CD14-positive monocyte (primary cell): ENCODE measurements around the gene ITGA11. TPM values are rescaled to one million over a fixed set of nuclear protein-coding genes. Genes with fewer than 3 reads are reported as not detected.

Experiments used
- DNase-seq, 3 donors: peaks; one replicate each; pipeline ENCODE4 v3.0.0-alpha.2; 2011 to 2022
- H2AFZ ChIP-seq: 2 replicates; pipeline ENCODE4 v1.6.0; 2012; ENCODE audit warnings: mild to moderate bottlenecking, low read depth, low read length, inconsistent platforms; ENCODE audit not compliant: insufficient read depth, poor library complexity, severe bottlenecking
- H3K27ac ChIP-seq, 2 donors: 1 replicate in 1 of 2; 2 replicates in 1 of 2; pipeline ENCODE4 v1.5.1; 2012 to 2013; ENCODE audit warnings: low read length in 2 of 2, control low read depth in 1 of 2, inconsistent platforms in 1 of 2, low read depth in 1 of 2, mild to moderate bottlenecking in 1 of 2
- H3K27me3 ChIP-seq, 2 donors: one replicate each; pipeline versions ENCODE4 v1.6.0 to v1.6.1; 2011 to 2013; ENCODE audit warnings: low read length in 2 of 2; ENCODE audit not compliant: control insufficient read depth in 2 of 2, insufficient read depth in 2 of 2
- H3K36me3 ChIP-seq, 2 donors: replicated peaks in 1 of 2; 1 replicate in 1 of 2; 2 replicates in 1 of 2; pipeline versions ENCODE4 v1.5.1 to v1.6.1; 2012 to 2013; ENCODE audit warnings: low read length in 2 of 2, control low read depth in 1 of 2, inconsistent platforms in 1 of 2, mild to moderate bottlenecking in 1 of 2; ENCODE audit not compliant: insufficient read depth in 2 of 2, control insufficient read depth in 1 of 2
- H3K4me1 ChIP-seq, 2 donors: 1 replicate in 1 of 2; 2 replicates in 1 of 2; pipeline versions ENCODE4 v1.5.1 to v1.6.1; 2012 to 2013; ENCODE audit warnings: low read length in 2 of 2, control low read depth in 1 of 2, inconsistent platforms in 1 of 2, mild to moderate bottlenecking in 1 of 2, moderate library complexity in 1 of 2; ENCODE audit not compliant: insufficient read depth in 2 of 2, control insufficient read depth in 1 of 2
- H3K4me2 ChIP-seq: replicated peaks from 2 replicates; pipeline ENCODE3; 2012; ENCODE audit warnings: low read length, moderate library complexity, mild to moderate bottlenecking; ENCODE audit not compliant: poor library complexity, severe bottlenecking; ENCODE audit errors: extremely low read depth
- H3K4me3 ChIP-seq, 3 experiments: fragments of 200-600 bp in 1 of 3; sonication (generic) in 1 of 3; replicated peaks in 1 of 3; 1 replicate in 2 of 3; 2 replicates in 1 of 3; pipeline ENCODE4 v1.5.1; 2011 to 2013; ENCODE audit warnings: low read length in 3 of 3, mild to moderate bottlenecking in 3 of 3, control low read depth in 2 of 3, low read depth in 2 of 3, inconsistent platforms in 1 of 3, moderate library complexity in 1 of 3
- H3K79me2 ChIP-seq: 2 replicates; pipeline ENCODE4 v1.6.0; 2012; ENCODE audit warnings: mild to moderate bottlenecking, control low read depth, inconsistent platforms, low read length, moderate library complexity; ENCODE audit not compliant: insufficient read depth
- H3K9ac ChIP-seq: 2 replicates; pipeline ENCODE4 v1.6.0; 2017; ENCODE audit warnings: low read length, mild to moderate bottlenecking; ENCODE audit not compliant: insufficient read depth, poor library complexity, severe bottlenecking
- H3K9me3 ChIP-seq, 2 donors: replicated peaks in 1 of 2; 1 replicate in 1 of 2; 2 replicates in 1 of 2; pipeline versions ENCODE4 v1.5.1 to v1.6.1; 2012 to 2013; ENCODE audit warnings: low read length in 2 of 2, control low read depth in 1 of 2; ENCODE audit not compliant: control insufficient read depth in 1 of 2, insufficient read depth in 1 of 2
- H4K20me1 ChIP-seq: 2 replicates; pipeline ENCODE4 v1.6.0; 2012; ENCODE audit warnings: mild to moderate bottlenecking, low read length, control low read depth, moderate library complexity; ENCODE audit not compliant: insufficient read depth
- H3K27ac Mint-ChIP-seq, 7 donors: one replicate each; pipeline ENCODE4 v1.8.0; 2020; ENCODE audit warnings: mild to moderate bottlenecking in 7 of 7, mixed read lengths in 7 of 7, moderate library complexity in 6 of 7, inconsistent platforms in 2 of 7
- H3K27me3 Mint-ChIP-seq, 3 donors: one replicate each; pipeline ENCODE4 v1.8.0; 2021 to 2022; ENCODE audit warnings: low read depth in 3 of 3, mild to moderate bottlenecking in 3 of 3, mixed read lengths in 3 of 3, moderate library complexity in 3 of 3, inconsistent platforms in 1 of 3
- H3K36me3 Mint-ChIP-seq, 2 donors: one replicate each; pipeline ENCODE4 v1.8.0; 2020; ENCODE audit warnings: mixed read lengths in 2 of 2, inconsistent platforms in 1 of 2, mild to moderate bottlenecking in 1 of 2
- H3K4me1 Mint-ChIP-seq: one replicate; pipeline ENCODE4 v1.8.0; 2020; ENCODE audit warnings: mild to moderate bottlenecking, mixed read lengths
- H3K4me3 Mint-ChIP-seq, 2 donors: one replicate each; pipeline ENCODE4 v1.8.0; 2020; ENCODE audit warnings: mild to moderate bottlenecking in 2 of 2, mixed read lengths in 2 of 2, moderate library complexity in 1 of 2
- H3K9me3 Mint-ChIP-seq, 7 donors: one replicate each; pipeline ENCODE4 v1.8.0; 2020 to 2022; ENCODE audit warnings: mixed read lengths in 7 of 7, mild to moderate bottlenecking in 6 of 7, moderate library complexity in 6 of 7, inconsistent platforms in 2 of 7
- CTCF ChIP-seq: fragments of 200-600 bp; IDR thresholded peaks from one replicate; pipeline ENCODE4 v1.8.0; 2022; ENCODE audit warnings: antibody characterized with exemption, mild to moderate bottlenecking
- WGBS: methylation state at CpG from one replicate; pipeline ENCODE4 v1.1.5; 2013; ENCODE audit warnings: missing lambda C conversion rate; ENCODE audit not compliant: insufficient coverage; 5-methylcytosine and 5-hydroxymethylcytosine counted together
- intact Hi-C, 2 donors: fragments of 100-400 bp; cut with micrococcal nuclease; formaldehyde crosslinking; loops; one replicate each; pipeline versions ENCODE4 v1.15.0 to v1.15.1; 2023
- polyA plus RNA-seq, 3 donors: library from polyadenylated mRNA; depleted of rRNA in 1 of 3; unstranded in 2 of 3; stranded (reverse) in 1 of 3; fragments of 300-500 nt in 2 of 3; fragments of >200 nt in 1 of 3; fragmentation: Illumina TruSeq in 2 of 3; gene quantifications; 1 replicate in 2 of 3; 2 replicates in 1 of 3; pipeline ENCODE4 v1.2.3, GENCODE V29; 2012 to 2021

Gene ITGA11
- polyA plus RNA-seq, 3 donors = under 0.01 to 0.01 TPM; not detected in 1

GRCh38 chr15:68305420-68305871 lies 126.5 kb downstream of the ITGA11 start:
- no peaks in the 10 kb centered on the region for H3K36me3 Mint-ChIP-seq
- DNase-seq = no peak
- peak overlapping the region in 1 of 7 donors; percentile 28 for H3K27ac Mint-ChIP-seq

GRCh38 chr15:68304589-68305337 lies 127.2 kb downstream of the ITGA11 start:
- intact Hi-C loops = loop anchor here in 1 of 2 donors (5.0 to 10.0 kb wide), 2 partner anchors 50 to 78 kb away; no protein-coding TSS in a partner anchor
- Histone ChIP-seq H3K27ac (no peak overlapping the region), H3K36me3 (no peaks in the 10 kb centered on the region), H4K20me1 (no peaks in the 10 kb centered on the region), H3K79me2 (no peaks in the 10 kb centered on the region), H3K4me1 (peaks cover 21 to 25% of the 10 kb centered on the region in 2 donors), H3K4me2 (no peak overlapping the region), H3K9ac (no peak overlapping the region), H3K4me3 (no peak overlapping the region), H3K27me3 (no peaks in the 10 kb centered on the region), H3K9me3 (no peaks in the 10 kb centered on the region), H2AFZ (no peak overlapping the region)
- Mint-ChIP-seq H3K27me3 (peaks cover 2 to 4% (median 2%) of the 10 kb centered on the region in 3 donors), H3K4me1 (peaks cover 29% of the 10 kb centered on the region), H3K36me3 (no peaks in the 10 kb centered on the region), H3K4me3 (no peak overlapping the region), H3K27ac (no peak overlapping the region), H3K9me3 (no peaks in the 10 kb centered on the region)
- 96% methylated on average over 15 of the region's 15 CpGs for WGBS
- TF ChIP-seq CTCF = no peak
- no peak for DNase-seq

More at GRCh38 chr15:68305420-68305871, 126.5 kb downstream of the ITGA11 start:
- Histone ChIP-seq H3K79me2 (no peaks in the 10 kb centered on the region), H3K36me3 (no peaks in the 10 kb centered on the region), H3K9me3 (no peaks in the 10 kb centered on the region), H3K27me3 (no peaks in the 10 kb centered on the region), H3K27ac (no peak overlapping the region), H3K4me2 (no peak overlapping the region), H3K4me3 (no peak overlapping the region), H3K9ac (no peak overlapping the region), H2AFZ (no peak overlapping the region), H3K4me1 (peaks cover 17 to 22% of the 10 kb centered on the region in 2 donors), H4K20me1 (no peaks in the 10 kb centered on the region)
- H3K9me3 Mint-ChIP-seq = no peaks in the 10 kb centered on the region
- intact Hi-C loops = loop anchor here in 1 of 2 donors (5.0 to 10.0 kb wide), 2 partner anchors 51 to 77 kb away; no protein-coding TSS in a partner anchor
- H3K4me3 Mint-ChIP-seq = no peak overlapping the region
- WGBS = 95% methylated on average over 5 of the region's 6 CpGs
- TF ChIP-seq CTCF = no peak
- H3K27me3 Mint-ChIP-seq = peaks cover 2 to 4% (median 2%) of the 10 kb centered on the region in 3 donors
- peaks cover 27% of the 10 kb centered on the region for H3K4me1 Mint-ChIP-seq
